SK-MEL-5 (cell line): ENCODE results near the gene ZNF316. TPM values are rescaled to one million over a fixed set of nuclear protein-coding genes. Genes with fewer than 3 reads are reported as not detected.
A peak's percentile ranks its signal among the peaks of the same experiment; 100 is the strongest.
"Not testable (repeated sequence)": the region's sequence is repeated elsewhere in the genome, so short reads cannot be mapped to it uniquely, and the experiment has no call there.

Source experiments
- DNase-seq: peaks from one replicate; pipeline ENCODE4 v3.0.0-alpha.2; 2016; ENCODE audit warnings: low read depth, low spot score
- in situ Hi-C: cut with HindIII; loops from 2 replicates; pipeline ENCODE4 v1.10.0; 2016; ENCODE audit warnings: low sequenced_read_pairs, high pct_unique_total_duplicates, low pct_unique_long_range_greater_than_20kb
- total RNA-seq: library from RNA; depleted of rRNA; stranded (reverse); fragments of >200 nt; shearing (Covaris generic); gene quantifications from 2 replicates; pipeline ENCODE4 v1.2.3, GENCODE V29; 2014

Gene ZNF316
- total RNA-seq, 1 experiment from 2014 or later, result 18.3 TPM

DNA sequence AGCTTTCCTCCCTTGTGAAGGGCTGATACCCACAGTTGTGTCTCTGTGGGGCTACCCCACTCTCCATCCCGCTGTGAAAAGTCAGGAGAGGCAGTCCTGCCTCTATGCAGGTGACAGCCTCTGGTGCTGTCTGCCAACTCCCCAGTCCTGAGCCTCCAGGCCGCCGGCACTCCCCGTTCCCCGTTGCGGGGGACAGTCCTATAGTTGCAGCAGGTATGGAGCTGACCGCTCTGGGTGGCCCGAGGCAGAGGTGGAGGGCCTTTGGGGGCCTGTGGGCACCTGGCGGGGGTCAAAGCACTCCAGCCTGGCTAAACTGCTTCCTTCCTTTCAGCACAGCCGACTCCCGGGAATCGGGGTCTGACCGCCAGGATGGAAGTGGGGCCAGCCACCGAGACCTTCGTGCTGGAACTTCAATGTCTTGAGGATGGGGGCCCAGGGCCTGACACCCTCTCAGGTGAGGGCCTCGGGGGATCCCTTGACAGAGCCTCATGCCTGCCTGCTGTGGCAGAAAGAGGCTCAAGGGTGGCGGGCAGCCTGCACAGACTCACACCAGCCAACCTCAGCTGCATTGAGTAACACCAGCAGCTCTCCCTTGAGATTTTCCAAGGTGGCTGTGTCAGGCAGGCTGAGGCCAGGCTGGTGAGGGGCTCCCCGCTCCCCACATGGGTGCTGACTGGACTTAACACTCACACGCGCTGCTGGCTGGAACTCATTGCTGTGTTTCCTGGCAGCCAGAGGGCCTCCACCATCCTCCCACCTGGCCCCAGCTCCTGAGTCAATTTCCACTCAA lies 20.1 kb upstream of the ZNF316 start:
- in situ Hi-C loops, result no loop called here

DNA sequence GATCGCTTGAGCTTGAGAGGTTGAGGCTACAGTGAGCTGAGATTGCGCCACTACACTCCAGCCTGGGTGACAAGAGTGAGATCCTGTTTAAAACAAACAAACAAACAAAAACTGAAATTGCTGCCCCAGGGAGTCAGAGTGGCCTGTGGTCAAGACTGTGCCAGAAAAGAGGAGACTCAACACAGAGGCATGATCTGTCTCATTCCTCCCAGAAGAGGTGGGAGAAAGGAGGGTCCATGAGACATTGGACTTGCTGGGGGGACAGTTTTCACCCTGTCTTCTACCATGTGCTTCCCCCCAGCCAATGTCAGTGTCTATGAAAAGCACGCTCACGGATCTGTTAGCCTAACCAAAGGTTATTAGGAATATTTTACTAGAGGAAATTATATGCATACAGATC lies 18.5 kb upstream of the ZNF316 start:
- no peak for DNase-seq
- in situ Hi-C loops, result no loop called here

More for the DNA sequence above, 20.1 kb upstream of the ZNF316 start:
- no peak for DNase-seq

DNA sequence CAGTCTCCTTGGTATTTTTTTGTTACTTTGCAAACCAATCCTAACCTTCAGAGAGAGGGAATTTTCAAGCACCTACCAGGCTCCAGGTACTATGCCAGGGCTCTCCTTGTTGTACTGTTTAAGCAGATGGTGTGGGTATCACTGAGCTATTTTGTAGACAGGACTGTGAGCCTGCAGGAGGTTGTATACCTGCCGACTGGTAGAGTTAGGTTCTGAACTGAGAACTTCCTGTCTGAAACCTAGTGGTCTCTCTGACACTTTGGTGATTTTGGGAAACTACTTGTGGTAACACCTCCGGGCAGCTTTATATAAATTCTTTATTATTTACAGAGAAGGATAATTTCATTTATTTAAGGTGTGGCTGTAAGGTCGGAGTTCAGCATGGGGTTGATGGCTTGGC lies 17.2 kb upstream of the ZNF316 start:
- in situ Hi-C loops, result no loop called here
- DNase-seq, result no peak

DNA sequence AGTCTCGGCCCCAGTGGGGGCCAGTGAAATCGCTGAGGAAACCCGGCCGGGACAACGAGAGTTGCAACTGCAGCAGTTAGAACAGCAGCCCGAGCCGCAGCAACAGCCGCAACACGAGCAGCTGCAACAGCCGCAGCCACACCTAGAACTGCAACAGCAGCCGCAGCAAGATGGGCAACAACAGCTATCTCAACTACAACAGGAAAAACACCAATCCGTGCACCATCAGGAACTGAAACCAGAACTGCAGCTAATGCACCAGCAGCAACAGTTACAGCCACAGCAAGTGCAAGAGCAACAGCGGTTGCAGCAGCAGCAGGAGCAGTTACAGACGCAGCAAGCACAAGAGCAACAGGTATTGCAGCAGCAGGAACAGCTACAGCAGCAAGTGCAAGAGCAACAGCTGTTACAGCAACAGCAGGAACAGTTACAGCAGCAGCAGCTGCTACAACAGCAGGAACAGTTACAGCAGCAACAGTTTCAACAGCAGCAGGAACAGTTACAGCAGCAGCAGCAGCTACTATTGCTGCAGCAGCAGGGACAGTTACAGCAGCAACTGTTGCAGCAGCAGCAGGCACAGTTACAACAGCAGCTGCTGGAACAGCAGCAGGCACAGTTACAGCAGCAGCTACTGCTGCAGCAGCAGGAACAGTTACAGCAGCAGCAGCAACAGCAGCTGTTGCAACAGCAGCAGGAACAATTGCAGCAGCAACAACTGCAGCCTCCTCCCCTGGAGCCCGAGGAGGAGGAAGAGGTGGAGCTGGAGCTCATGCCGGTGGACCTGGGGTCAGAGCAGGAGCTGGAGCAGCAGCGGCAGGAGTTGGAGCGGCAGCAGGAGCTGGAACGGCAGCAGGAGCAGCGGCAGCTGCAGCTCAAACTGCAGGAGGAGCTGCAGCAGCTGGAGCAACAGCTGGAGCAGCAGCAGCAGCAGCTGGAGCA lies 15.7 kb upstream of the ZNF316 start:
- no peak for DNase-seq
- in situ Hi-C loops, result no loop called here

DNA sequence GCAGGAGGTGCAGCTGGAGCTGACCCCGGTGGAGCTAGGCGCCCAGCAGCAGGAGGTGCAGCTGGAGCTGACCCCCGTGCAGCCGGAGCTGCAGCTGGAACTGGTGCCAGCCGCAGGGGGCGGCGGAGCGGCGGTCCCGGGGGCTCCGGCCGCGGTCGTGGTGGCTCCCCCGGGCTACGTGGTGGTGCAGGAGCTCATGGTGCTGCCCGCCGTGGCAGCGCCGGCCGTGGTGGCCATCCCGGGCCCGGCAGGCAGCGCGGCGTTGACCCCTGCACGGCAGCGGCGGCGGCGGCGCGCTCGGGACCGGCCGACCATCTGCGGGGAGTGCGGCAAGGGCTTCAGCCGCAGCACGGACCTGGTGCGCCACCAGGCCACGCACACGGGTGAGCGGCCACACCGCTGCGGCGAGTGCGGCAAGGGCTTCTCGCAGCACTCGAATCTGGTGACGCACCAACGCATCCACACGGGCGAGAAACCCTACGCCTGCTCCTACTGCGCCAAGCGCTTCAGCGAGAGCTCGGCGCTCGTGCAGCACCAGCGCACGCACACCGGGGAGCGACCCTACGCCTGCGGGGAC lies 14.9 kb upstream of the ZNF316 start:
- in situ Hi-C loops, result no loop called here
- no peak for DNase-seq

DNA sequence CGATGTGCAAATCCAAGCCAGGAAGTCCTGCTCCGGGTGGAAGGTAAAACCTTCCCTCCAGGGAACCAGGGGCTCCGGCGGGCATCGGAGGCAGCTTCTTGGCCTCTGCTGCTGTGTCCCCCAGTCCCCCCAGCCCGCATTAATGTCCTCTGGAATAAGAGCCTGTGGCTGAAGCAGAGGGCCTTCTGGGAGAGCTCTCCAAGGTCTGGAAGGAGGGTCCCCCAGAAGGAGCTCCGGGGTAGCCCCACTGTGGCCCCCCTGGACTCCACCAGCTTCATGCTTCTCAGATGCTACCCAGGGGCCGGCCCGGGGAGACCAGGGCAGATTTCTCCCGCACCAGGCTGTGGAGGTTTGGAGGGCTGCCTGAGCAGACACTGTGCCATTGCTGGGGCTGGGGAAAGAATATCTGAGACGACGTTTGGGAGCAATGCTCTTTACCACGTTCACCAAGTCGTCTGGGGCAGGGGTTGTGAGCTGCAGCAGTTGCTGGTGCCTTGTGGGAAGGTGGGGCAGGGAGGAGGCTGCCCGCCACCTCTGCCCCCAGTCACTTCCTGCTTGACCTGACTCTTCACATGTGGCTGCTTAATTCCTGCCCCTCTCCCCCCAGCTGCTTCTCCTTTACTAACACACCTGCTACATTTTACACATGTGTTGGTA lies 13.4 kb upstream of the ZNF316 start:
- in situ Hi-C loops, result no loop called here

DNA sequence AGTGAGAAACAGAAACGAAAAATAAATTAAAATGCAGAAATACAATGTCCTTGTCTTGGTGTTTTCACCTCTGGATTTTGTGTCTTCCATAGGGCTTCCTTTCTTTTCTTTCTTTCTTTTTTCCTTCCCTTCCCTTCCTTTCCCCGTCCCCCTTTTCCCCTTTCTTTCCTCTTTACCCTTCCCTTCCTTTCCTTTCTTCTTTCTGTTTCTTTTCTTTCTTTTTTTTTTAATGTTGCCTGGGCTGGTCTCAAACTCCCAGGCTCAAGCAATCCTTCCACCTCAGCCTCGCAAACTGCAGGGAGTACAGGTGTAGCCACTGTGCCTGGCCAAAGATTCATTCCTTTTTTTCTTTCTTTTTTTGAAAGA lies 12.9 kb upstream of the ZNF316 start:
- in situ Hi-C loops, result no loop called here
- DNase-seq, result no peak

More for the DNA sequence above, 13.4 kb upstream of the ZNF316 start:
- DNase-seq, result no peak

DNA sequence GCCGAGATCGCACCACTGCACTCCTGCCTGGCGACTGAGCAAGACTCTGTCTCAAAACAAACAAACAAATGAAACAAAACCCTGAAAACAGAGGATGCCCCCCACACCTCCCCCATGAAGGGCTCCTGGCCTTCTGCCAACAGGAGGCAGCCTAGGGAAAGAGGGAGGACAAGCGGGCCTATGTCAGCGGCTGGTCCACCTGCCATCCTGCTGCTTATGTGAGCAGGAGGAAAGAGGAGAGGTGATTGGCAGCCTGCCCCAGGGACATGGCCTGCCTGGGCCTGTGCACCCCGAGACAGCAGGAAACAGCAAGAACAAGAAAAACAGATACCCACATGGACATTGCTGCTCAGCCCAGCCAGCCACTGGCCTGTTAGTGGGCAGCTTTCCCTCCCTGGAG lies 9.1 kb upstream of the ZNF316 start:
- in situ Hi-C loops, result no loop called here
- no peak for DNase-seq

DNA sequence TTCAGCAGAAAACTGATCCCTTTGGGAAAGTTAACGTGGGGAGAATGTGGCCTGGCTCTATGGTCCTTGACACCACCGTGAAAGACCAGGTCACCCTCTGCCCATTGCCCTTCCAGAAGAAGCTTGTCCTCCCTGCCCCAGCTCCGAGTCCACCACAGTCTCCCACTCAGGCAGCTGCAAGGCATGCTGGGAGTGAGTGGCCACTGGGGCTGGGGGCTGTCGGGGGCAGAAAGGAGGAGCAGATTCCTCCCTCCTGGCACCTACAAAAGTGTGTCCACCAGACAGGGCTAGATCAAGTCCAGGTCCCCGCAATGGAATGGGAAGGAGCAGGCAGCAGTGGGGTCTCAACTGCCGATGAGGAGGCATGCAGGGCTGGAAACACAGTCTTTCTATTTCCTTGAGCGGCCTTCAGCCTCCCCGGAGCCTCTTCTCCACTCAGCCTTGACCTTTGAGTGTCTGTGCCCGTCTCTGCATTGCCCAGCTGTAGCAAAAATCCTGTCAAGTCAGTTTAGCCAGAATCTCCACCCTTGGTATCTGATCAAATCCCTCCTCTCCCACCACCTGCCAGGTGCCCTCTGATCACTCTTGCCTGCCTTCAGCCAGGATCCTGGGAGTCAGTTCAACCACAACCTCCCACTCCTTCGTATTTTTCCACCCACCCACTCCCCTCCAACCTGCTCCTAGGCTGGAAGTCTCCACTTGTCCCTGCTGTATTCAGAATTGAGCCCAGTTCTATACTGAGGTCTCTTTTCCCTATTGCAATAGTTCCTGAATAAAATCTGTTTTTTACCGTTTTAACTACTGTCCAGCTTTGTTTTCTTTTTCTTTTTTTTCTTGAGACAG lies 6.9 kb upstream of the ZNF316 start:
- no peak for DNase-seq
- in situ Hi-C loops, result no loop called here

DNA sequence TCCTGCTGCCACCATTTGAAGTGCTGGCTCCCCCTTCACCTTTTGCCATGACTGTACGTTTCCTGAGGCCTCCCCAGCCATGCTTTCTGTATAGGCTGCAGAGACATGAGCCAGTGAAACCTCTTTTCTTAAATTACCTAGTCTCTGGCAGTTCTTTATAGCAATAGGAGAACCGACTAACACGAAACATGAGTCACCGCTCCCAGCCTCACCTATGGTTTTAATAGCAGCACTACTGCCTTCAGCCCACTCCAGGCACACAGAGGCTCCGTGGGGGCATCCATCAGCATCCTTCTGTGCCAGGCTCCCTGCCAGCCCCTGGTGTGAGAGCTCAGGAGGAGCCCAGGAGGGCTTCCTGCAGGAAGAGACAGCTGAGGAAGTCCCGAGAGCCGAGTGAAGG lies 5.5 kb upstream of the ZNF316 start:
- in situ Hi-C loops, result no loop called here
- no peak for DNase-seq

DNA sequence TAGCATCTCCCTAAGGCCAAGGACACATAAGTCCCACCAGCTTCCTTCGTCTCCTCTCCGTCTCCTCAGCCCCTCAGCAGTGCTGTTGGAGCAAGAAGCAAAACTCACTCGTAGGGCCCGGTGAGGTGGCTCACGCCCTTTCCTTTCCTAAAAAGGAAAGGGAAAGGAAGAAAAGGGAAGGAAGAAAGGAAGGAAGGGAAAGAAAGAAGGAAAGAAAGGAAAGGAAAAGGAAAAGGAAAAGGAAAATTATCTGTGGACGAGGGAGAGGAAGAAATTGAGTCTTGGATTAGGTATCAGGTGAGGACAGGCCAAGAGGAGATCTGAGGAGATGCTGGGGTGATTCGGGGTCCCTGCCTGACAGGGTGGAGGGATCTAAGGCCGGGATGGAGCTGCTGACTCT lies 3.1 kb upstream of the ZNF316 start:
- DNase-seq, result no peak
- in situ Hi-C loops, result no loop called here

DNA sequence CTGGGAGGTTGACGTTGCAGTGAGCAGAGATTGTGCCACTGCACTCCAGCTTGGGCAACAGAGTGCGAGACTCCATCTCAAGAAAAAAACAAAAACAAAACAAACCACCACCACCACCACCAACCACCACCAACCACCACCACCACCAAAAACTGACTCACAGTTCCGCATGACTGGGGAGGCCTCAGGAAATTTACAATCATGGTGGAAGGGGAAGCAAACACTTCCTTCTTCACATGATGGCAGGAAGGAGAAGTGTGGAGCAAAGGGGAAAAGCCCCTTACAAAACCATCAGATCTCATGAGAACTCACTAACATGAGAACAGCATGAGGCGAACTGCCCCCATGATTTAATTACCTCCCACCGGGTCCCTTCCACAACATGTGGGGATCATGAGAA lies 2.1 kb upstream of the ZNF316 start:
- DNase-seq, in situ Hi-C loops: not testable (repeated sequence)

DNA sequence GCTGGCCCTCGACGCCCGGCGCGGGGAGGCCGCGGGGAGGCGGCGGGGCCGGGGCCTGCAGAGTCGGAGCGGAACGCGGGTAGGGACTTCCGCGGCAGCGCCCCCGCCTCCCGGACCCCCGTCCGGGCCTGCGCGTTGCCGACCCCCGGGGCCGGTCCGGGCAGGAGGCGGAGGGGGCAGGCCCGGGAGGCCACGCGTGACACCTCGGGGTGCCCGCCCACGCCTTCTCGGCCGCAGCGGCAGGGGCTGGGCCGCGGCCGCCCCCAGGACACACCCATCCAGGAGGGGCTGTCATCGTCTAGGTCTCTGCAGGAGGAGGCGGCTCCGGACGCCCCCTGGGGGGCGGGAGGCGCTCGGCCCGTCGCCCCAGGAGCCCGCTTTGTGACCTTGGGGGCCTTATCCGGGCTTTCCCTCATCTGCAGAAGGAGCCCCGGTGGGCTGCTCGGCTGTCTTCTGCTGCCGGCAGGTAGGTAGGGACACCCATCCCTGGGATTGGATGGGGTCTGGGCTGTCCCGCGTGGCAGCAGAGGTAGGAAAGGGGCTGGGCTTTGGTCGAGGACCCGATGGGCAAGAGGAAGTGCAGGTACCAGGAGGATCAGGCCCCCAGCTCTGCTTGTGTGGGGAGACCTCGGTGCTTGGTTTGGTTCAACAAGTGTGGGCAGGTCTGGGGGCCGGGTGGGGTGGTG lies 569 bp downstream of the ZNF316 start:
- DNase-seq, result peak; percentile 54
- in situ Hi-C loops, result no loop called here

DNA sequence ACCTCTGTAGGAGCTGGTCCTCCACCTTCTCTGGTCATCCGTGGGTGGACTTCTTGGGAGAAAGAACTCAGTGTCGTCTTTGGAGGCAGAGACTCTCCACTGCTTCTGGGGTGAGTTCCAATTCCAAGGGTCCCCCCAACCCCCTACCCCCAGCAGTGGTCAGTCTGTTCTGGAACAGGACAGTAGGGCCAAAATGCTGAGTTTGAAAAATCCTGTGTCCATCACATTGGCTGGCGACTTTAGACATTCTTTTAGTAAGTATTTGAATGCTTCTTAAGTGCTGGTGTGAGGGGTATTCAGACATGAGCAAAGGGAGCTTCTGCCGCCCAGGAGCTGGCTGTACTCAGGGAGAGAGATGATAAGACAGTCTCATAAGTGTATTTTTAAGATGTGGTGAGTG lies 1.9 kb downstream of the ZNF316 start:
- in situ Hi-C loops, result no loop called here
- DNase-seq, result no peak

DNA sequence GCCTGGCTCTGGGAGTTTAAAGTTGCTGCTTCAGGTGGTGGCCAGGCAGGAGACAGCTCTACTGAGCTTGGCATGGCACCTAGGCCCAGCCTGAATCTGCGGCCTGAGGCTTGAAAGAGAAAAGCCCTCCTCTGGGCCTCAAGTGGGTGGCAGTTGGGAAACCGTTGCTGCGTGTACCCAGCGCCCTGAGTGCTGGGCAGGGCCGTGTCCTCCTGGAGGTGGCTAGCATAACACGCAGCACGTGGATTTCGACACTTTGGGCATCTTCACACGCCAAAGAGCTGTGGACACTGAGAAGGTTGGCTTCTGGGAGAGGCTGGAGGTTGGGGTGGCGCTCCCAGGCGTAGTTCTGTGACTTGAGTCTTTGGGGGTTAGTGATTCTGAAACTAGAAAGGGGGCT lies 2.5 kb downstream of the ZNF316 start:
- in situ Hi-C loops, result no loop called here
- DNase-seq, result no peak

DNA sequence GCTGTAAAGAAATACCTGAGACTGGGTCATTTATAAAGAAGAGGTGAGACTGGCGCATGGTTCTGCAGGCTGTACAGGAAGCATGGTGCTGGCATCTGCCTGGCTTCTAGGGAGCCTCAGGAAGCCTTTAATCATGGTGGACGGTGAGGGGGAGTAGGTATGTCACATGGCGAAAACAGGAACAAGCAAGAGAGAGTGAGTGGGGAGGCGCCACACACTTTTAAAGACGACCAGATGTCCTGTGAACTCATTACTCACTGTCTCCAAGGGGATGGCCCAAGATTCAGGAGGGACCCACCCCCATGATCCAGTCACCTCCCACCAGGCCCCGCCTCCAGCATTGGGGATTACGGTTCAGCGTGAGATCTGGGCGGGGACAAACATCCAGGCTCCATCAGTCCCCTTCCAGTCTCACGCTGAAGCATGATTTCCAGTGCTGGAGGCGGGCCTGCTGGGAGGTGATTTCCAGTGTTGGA lies 3.2 kb downstream of the ZNF316 start:
- DNase-seq, result peak; percentile 42
- in situ Hi-C loops, result no loop called here
